Gastrocnemius medialis (tissue), 4 donors: Measurements from ENCODE around the gene HMX2. TPM values are rescaled to one million over a fixed set of nuclear protein-coding genes. Genes with fewer than 3 reads are reported as not detected.
A peak's percentile ranks its signal among the peaks of the same experiment; 100 is the strongest.

Experiments used
- ATAC-seq, 2 donors: fragments of 150-250 bp; one replicate each; pipeline ENCODE4 v1.9.1; 2016
- DNase-seq, 2 donors: peaks; one replicate each; pipeline ENCODE4 v3.0.0-alpha.2; 2019
- H3K27ac ChIP-seq, 4 donors: fragments of 200-600 bp; sonication (generic); 1 replicate in 1 of 4; 2 replicates in 3 of 4; pipeline ENCODE4 v1.5.1; 2016 to 2018; ENCODE audit warnings: mild to moderate bottlenecking in 2 of 4, moderate library complexity in 1 of 4
- H3K27me3 ChIP-seq, 3 donors: fragments of 200-600 bp; sonication (generic) in 2 of 3; 1 replicate in 1 of 3; 2 replicates in 2 of 3; pipeline versions ENCODE4 v1.5.1 to v1.6.0; 2016 to 2019; ENCODE audit warnings: mild to moderate bottlenecking in 1 of 3, moderate library complexity in 1 of 3
- H3K36me3 ChIP-seq, 2 donors: fragments of 200-600 bp; sonication (generic) in 1 of 2; one replicate each; pipeline ENCODE4 v1.5.1; 2017 to 2018
- H3K4me1 ChIP-seq, 2 donors: fragments of 200-600 bp; sonication (generic) in 1 of 2; one replicate each; pipeline ENCODE4 v1.5.1; 2016 to 2017; ENCODE audit warnings: mild to moderate bottlenecking in 2 of 2
- H3K4me3 ChIP-seq, 4 donors: fragments of 200-600 bp; sonication (generic) in 3 of 4; 1 replicate in 1 of 4; 2 replicates in 3 of 4; pipeline ENCODE4 v1.5.1; 2016 to 2019; ENCODE audit warnings: mild to moderate bottlenecking in 2 of 4
- H3K9me3 ChIP-seq, 3 donors: fragments of 200-600 bp; sonication (generic) in 2 of 3; 1 replicate in 1 of 3; 2 replicates in 2 of 3; pipeline ENCODE4 v1.5.1; 2016 to 2019
- POLR2A ChIP-seq, 2 donors: fragments of 450-650 bp; IDR thresholded peaks; one replicate each; pipeline ENCODE4 v1.6.1; 2017; ENCODE audit warnings: antibody characterized with exemption in 2 of 2, mild to moderate bottlenecking in 2 of 2, moderate library complexity in 2 of 2
- in situ Hi-C, 4 donors: fragments of 200-750 bp; cut with MboI; loops; one replicate each; pipeline versions ENCODE4 v1.15.0 to v1.8.0; 2017; ENCODE audit warnings: low sequenced_read_pairs in 4 of 4
- intact Hi-C: fragments of 100-400 bp; cut with DNase I; formaldehyde crosslinking; loops from one replicate; pipeline ENCODE4 v1.15.1; 2023; ENCODE audit warnings: low total_unique reads
- total RNA-seq, 4 donors: library from RNA; depleted of rRNA; stranded (reverse); fragments of >200 nt; gene quantifications; one replicate each; pipeline versions ENCODE4 v1.1.0 to v1.2.3, GENCODE V29; 2016
- TF ChIP-seq, protein P1 (sequence below), 5 experiments: fragments of 450-650 bp in 3 of 5; fragments of 200-600 bp in 2 of 5; sonication (generic) in 2 of 5; IDR thresholded peaks in 4 of 5; conservative IDR thresholded peaks in 1 of 5; 1 replicate in 4 of 5; 2 replicates in 1 of 5; pipeline ENCODE4 v1.5.1; 2016 to 2019; ENCODE audit warnings: antibody characterized with exemption in 5 of 5, mild to moderate bottlenecking in 3 of 5, moderate library complexity in 3 of 5

The HMX2 gene
- total RNA-seq, 4 donors from 2014 or later, result not detected

DNA sequence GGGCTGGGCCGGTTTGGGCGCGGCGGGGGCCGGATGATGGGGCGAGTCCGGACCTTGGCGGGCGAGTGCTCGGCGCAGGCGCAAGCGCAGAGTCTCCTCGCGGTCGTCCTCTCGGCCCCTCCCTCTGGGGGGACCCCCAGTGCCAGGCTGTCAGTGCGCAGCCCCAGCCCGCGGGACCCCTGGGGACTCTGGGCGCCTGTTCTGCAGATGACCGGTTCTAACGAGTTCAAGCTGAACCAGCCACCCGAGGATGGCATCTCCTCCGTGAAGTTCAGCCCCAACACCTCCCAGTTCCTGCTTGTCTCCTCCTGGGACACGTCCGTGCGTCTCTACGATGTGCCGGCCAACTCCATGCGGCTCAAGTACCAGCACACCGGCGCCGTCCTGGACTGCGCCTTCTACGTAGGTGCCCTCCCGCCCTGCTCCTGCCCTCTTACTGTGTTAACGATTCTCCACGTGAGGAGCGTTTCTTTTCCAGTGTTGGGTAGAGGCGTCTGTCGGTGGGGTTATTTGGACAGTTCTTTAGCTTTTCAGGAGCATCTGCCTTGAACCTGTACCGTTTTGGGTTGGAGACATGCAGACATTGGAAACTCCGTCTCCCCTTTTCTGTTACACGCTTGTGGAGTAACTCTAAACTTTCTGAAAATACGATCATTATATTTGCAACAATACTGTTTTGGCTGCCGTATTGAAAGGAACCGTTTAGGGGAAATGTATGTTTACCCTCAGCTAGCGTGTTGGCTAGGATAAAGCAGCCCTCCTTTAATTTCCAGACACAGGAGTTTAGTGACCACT, 7.0 kb downstream of the HMX2 start:
- no peak for TF ChIP-seq POLR2A (IDR thresholded peaks at IDR 0.05)
- TF ChIP-seq, protein P1, sequence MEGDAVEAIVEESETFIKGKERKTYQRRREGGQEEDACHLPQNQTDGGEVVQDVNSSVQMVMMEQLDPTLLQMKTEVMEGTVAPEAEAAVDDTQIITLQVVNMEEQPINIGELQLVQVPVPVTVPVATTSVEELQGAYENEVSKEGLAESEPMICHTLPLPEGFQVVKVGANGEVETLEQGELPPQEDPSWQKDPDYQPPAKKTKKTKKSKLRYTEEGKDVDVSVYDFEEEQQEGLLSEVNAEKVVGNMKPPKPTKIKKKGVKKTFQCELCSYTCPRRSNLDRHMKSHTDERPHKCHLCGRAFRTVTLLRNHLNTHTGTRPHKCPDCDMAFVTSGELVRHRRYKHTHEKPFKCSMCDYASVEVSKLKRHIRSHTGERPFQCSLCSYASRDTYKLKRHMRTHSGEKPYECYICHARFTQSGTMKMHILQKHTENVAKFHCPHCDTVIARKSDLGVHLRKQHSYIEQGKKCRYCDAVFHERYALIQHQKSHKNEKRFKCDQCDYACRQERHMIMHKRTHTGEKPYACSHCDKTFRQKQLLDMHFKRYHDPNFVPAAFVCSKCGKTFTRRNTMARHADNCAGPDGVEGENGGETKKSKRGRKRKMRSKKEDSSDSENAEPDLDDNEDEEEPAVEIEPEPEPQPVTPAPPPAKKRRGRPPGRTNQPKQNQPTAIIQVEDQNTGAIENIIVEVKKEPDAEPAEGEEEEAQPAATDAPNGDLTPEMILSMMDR (IDR thresholded peaks at IDR 0.05 in 4 of 5, conservative IDR thresholded peaks at IDR 0.05 in 1 of 5), result no peak
- intact Hi-C loops (loop anchor here (1.0 to 5.0 kb wide), 4 partner anchors 147 to 780 kb away; partner anchors contain the start of genes C10orf88, IKZF5, PLEKHA1 and PSTK), in situ Hi-C loops (loop anchor here in 2 of 4 donors (10.0 to 25.0 kb wide), 3 partner anchors 140 to 193 kb away; partner anchors contain the start of genes C10orf88 (in 1 of the 2) and PSTK (in 1 of the 2))
- H3K4me1 ChIP-seq, result peaks cover 31 to 32% of the 10 kb centered on the region in 2 donors
- DNase-seq (no peak), ATAC-seq (peak; percentile 28 to 46)
- H3K36me3 ChIP-seq, result peaks cover 0 to 23% of the 10 kb centered on the region in 2 donors
- H3K27me3 ChIP-seq, result peaks cover 33 to 37% (median 35%) of the 10 kb centered on the region in 3 donors
- no peaks in the 10 kb centered on the region for H3K9me3 ChIP-seq
- H3K27ac ChIP-seq, result peak overlapping the region; percentile 81 to 90 (median 86)
- H3K4me3 ChIP-seq, result peak overlapping the region; percentile 68 to 99 (median 90)

DNA sequence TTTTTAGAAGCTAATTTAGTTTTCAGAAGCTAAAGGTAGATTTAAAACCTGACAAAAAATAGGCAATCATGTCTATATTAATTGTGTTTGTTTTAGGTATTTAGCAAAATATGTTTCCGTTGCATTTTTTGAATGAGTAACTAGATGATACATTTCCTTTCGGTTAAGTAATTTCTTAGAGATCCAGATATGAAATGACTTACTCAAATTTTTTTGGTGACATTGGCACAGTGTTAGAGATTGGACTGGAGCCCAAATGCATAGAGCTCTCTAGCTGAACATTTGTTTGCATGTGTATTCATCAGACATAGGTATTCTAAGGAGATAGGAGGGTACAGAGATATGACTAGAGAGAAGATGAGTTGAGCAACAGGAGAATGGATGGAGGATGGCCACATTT, 8.1 kb downstream of the HMX2 start:
- Histone ChIP-seq H3K36me3 (peaks cover 0 to 26% of the 10 kb centered on the region in 2 donors), H3K9me3 (no peaks in the 10 kb centered on the region), H3K27ac (no peak overlapping the region), H3K4me3 (no peak overlapping the region), H3K4me1 (peaks cover 21 to 27% of the 10 kb centered on the region in 2 donors), H3K27me3 (peaks cover 21 to 25% (median 23%) of the 10 kb centered on the region in 3 donors)
- intact Hi-C loops, result no loop called here
- in situ Hi-C loops, result loop anchor here in 2 of 4 donors (10.0 to 25.0 kb wide), 3 partner anchors 141 to 194 kb away; partner anchors contain the start of genes C10orf88 (in 1 of the 2) and PSTK (in 1 of the 2)
- DNase-seq (no peak), ATAC-seq (no peak)
- no peak for TF ChIP-seq POLR2A (IDR thresholded peaks at IDR 0.05)
- TF ChIP-seq, protein P1 (IDR thresholded peaks at IDR 0.05 in 4 of 5, conservative IDR thresholded peaks at IDR 0.05 in 1 of 5), result no peak

DNA sequence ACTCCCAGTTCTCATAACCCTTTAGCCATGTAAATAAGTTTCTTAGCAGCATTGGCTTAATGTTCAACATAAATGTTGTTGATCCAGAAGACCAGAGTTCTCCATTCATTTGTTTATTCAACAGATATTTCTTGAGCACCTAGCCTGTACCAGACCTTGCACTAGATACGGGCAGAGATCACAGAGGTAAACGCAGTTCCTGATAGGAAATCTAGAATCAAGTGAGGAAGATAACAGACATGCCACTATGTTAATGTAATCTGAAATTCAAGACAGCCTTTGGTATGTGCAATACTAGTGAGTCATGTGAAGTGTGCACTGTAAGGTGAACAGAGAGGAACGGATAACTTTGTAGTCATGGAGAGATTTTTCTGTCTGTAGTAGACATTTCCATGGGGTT, 9.3 kb downstream of the HMX2 start:
- peaks cover 10 to 14% (median 12%) of the 10 kb centered on the region in 3 donors for H3K27me3 ChIP-seq
- TF ChIP-seq POLR2A (IDR thresholded peaks at IDR 0.05), result no peak
- TF ChIP-seq, protein P1 (IDR thresholded peaks at IDR 0.05 in 4 of 5, conservative IDR thresholded peaks at IDR 0.05 in 1 of 5), result no peak
- H3K36me3 ChIP-seq, result peaks cover under 1 to 35% of the 10 kb centered on the region in 2 donors
- intact Hi-C loops, result no loop called here
- in situ Hi-C loops, result loop anchor here in 2 of 4 donors (10.0 to 25.0 kb wide), 3 partner anchors 142 to 195 kb away; partner anchors contain the start of genes C10orf88 (in 1 of the 2) and PSTK (in 1 of the 2)
- no peak overlapping the region for H3K4me3 ChIP-seq
- no peak for ATAC-seq
- no peak for DNase-seq
- peaks cover 17 to 22% of the 10 kb centered on the region in 2 donors for H3K4me1 ChIP-seq
- H3K9me3 ChIP-seq, result no peaks in the 10 kb centered on the region
- no peak overlapping the region for H3K27ac ChIP-seq

DNA sequence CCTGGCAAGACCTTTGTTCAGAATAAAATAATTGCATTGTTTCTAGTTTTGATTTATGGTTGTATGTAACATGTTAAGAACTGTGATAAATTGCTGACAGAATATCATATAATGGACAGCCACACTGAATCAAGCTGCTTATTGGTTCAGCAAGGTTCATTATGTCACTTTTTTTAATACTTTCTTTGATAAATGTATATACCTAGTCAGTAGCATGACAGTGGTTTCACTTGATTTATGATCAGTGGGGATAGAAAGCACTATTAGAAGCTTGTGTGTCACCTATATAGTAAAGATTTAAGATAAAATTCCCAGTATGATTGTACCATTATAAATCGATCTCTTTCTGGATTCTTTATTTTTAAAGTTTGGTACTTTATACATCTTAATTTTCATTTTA, 10.7 kb downstream of the HMX2 start:
- Histone ChIP-seq H3K27ac (no peak overlapping the region), H3K4me3 (no peak overlapping the region), H3K9me3 (no peaks in the 10 kb centered on the region), H3K36me3 (peaks cover 6 to 50% of the 10 kb centered on the region in 2 donors), H3K4me1 (peaks cover 14 to 21% of the 10 kb centered on the region in 2 donors), H3K27me3 (no peaks in the 10 kb centered on the region)
- intact Hi-C loops, result no loop called here
- no peak for DNase-seq
- TF ChIP-seq, protein P1 (IDR thresholded peaks at IDR 0.05 in 4 of 5, conservative IDR thresholded peaks at IDR 0.05 in 1 of 5), result no peak
- no peak for TF ChIP-seq POLR2A (IDR thresholded peaks at IDR 0.05)
- no peak for ATAC-seq
- in situ Hi-C loops, result loop anchor here in 2 of 4 donors (10.0 to 25.0 kb wide), 3 partner anchors 144 to 196 kb away; partner anchors contain the start of genes C10orf88 (in 1 of the 2) and PSTK (in 1 of the 2)
